ENCODE results near the gene ERMARD. TPM values are rescaled to one million over a fixed set of nuclear protein-coding genes. Genes with fewer than 3 reads are reported as not detected.

Gene ERMARD
- total RNA-seq, 1 donor from 2014 or later: 32.5 TPM

- intact Hi-C loops (cut with DNase I): no loop called here
- no peak for ATAC-seq
- no peak for DNase-seq (ENCODE audit: low spot score)
Observed at GRCh38 chr6:169810066-169810989, 58.9 kb downstream of the ERMARD start.

- ATAC-seq (no peak), DNase-seq (ENCODE audit: low spot score) (no peak)
- intact Hi-C loops (cut with DNase I): no loop called here
Observed at GRCh38 chr6:169811072-169811471, 59.6 kb downstream of the ERMARD start.

- intact Hi-C loops (cut with DNase I): no loop called here
- ATAC-seq (no peak), DNase-seq (ENCODE audit: low spot score) (no peak)
Observed at GRCh38 chr6:169811521-169812256, 60.3 kb downstream of the ERMARD start.

GRCh38 chr6:169812257-169812644 lies 60.8 kb downstream of the ERMARD start:
- ATAC-seq: no peak
- intact Hi-C loops (cut with DNase I): no loop called here
- no peak for DNase-seq (ENCODE audit: low spot score)

GRCh38 chr6:169813969-169814368 lies 62.5 kb downstream of the ERMARD start:
- intact Hi-C loops (cut with DNase I): no loop called here
- no peak for DNase-seq (ENCODE audit: low spot score)
- ATAC-seq: no peak

GRCh38 chr6:169816054-169816453 lies 64.6 kb downstream of the ERMARD start:
- intact Hi-C loops (cut with DNase I): no loop called here
- DNase-seq (ENCODE audit: low spot score): no peak
- no peak for ATAC-seq

- DNase-seq (ENCODE audit: low spot score) (no peak), ATAC-seq (no peak)
- intact Hi-C loops (cut with DNase I): no loop called here
Observed at GRCh38 chr6:169816975-169817374, 65.6 kb downstream of the ERMARD start.

- intact Hi-C loops (cut with DNase I): no loop called here
- ATAC-seq (no peak), DNase-seq (ENCODE audit: low spot score) (no peak)
Observed at GRCh38 chr6:169820358-169820757, 68.9 kb downstream of the ERMARD start.

- ATAC-seq (no peak), DNase-seq (ENCODE audit: low spot score) (no peak)
- intact Hi-C loops (cut with DNase I): no loop called here
Observed at GRCh38 chr6:169824021-169824420, 72.6 kb downstream of the ERMARD start.

GRCh38 chr6:169824848-169825557 lies 73.6 kb downstream of the ERMARD start:
- ATAC-seq: no peak
- intact Hi-C loops (cut with DNase I): no loop called here
- no peak for DNase-seq (ENCODE audit: low spot score)

- intact Hi-C loops (cut with DNase I): no loop called here
- ATAC-seq (no peak), DNase-seq (ENCODE audit: low spot score) (no peak)
Observed at GRCh38 chr6:169825558-169826225, 74.3 kb downstream of the ERMARD start.

- DNase-seq (ENCODE audit: low spot score) (no peak), ATAC-seq (no peak)
- intact Hi-C loops (cut with DNase I): no loop called here
Observed at GRCh38 chr6:169826697-169827096, 75.3 kb downstream of the ERMARD start.

- no peak for ATAC-seq
- no peak for DNase-seq (ENCODE audit: low spot score)
- intact Hi-C loops (cut with DNase I): no loop called here
Observed at GRCh38 chr6:169827290-169827717, 75.9 kb downstream of the ERMARD start.

GRCh38 chr6:169828176-169828575 lies 76.8 kb downstream of the ERMARD start:
- DNase-seq (ENCODE audit: low spot score) (no peak), ATAC-seq (no peak)
- intact Hi-C loops (cut with DNase I): no loop called here

GRCh38 chr6:169829786-169830185 lies 78.4 kb downstream of the ERMARD start:
- no peak for ATAC-seq
- no peak for DNase-seq (ENCODE audit: low spot score)
- intact Hi-C loops (cut with DNase I): no loop called here

GRCh38 chr6:169830876-169831275 lies 79.5 kb downstream of the ERMARD start:
- intact Hi-C loops (cut with DNase I): no loop called here
- ATAC-seq: no peak
- no peak for DNase-seq (ENCODE audit: low spot score)
